Loucy (cell line): Measurements from ENCODE around the gene DACT2.

Experiments used
- H2AFZ ChIP-seq: fragments of 200-600 bp; sonication (generic); 2 replicates; pipeline ENCODE4 v1.6.0; 2016; ENCODE audit warnings: antibody characterized with exemption, mild to moderate bottlenecking, low read length, moderate library complexity
- H3F3A ChIP-seq: fragments of 200-600 bp; 2 replicates; pipeline ENCODE4 v1.6.0; 2016; ENCODE audit warnings: antibody characterized with exemption, low read depth, mild to moderate bottlenecking
- H3K27me3 ChIP-seq: fragments of 200-600 bp; sonication (generic); 2 replicates; pipeline ENCODE4 v1.6.1; 2014; ENCODE audit warnings: low read length, mild to moderate bottlenecking; ENCODE audit not compliant: insufficient read depth, poor library complexity, severe bottlenecking
- H3K36me3 ChIP-seq: fragments of 200-600 bp; sonication (generic); 2 replicates; pipeline ENCODE4 v1.6.1; 2016; ENCODE audit warnings: low read length; ENCODE audit not compliant: insufficient read depth
- H3K4me1 ChIP-seq: fragments of 200-600 bp; sonication (generic); 2 replicates; pipeline ENCODE4 v1.5.1; 2014; ENCODE audit warnings: low read length, mild to moderate bottlenecking; ENCODE audit not compliant: insufficient read depth, poor library complexity, severe bottlenecking
- H3K4me2 ChIP-seq: fragments of 200-600 bp; sonication (generic); 2 replicates; pipeline ENCODE4 v1.6.0; 2014; ENCODE audit warnings: antibody characterized with exemption, low read length, low read depth, mild to moderate bottlenecking; ENCODE audit not compliant: poor library complexity, severe bottlenecking
- H3K4me3 ChIP-seq: fragments of 200-600 bp; sonication (generic); 2 replicates; pipeline ENCODE4 v1.5.1; 2014; ENCODE audit warnings: low read length, mild to moderate bottlenecking, mixed read lengths; ENCODE audit not compliant: poor library complexity, severe bottlenecking
- H3K79me2 ChIP-seq: fragments of 200-600 bp; sonication (generic); 2 replicates; pipeline ENCODE4 v1.6.1; 2014; ENCODE audit warnings: low read length; ENCODE audit not compliant: insufficient read depth
- H3K9ac ChIP-seq: fragments of 200-600 bp; sonication (generic); 2 replicates; pipeline ENCODE4 v1.6.0; 2014; ENCODE audit warnings: mild to moderate bottlenecking, low read depth, low read length, moderate library complexity; ENCODE audit not compliant: poor library complexity, severe bottlenecking
- H3K9me2 ChIP-seq: fragments of 200-600 bp; sonication (generic); replicated peaks from 2 replicates; pipeline ENCODE4 v1.6.1; 2016; ENCODE audit warnings: low read depth, low read length, mixed read lengths
- H3K9me3 ChIP-seq: fragments of 200-600 bp; sonication (generic); 2 replicates; pipeline ENCODE4 v1.6.1; 2014; ENCODE audit warnings: mild to moderate bottlenecking, antibody characterized with exemption, low read length, low read depth; ENCODE audit not compliant: insufficient read depth
- H4K20me1 ChIP-seq: fragments of 200-600 bp; sonication (generic); 2 replicates; pipeline ENCODE4 v1.6.0; 2014; ENCODE audit warnings: antibody characterized with exemption, low read length, mild to moderate bottlenecking; ENCODE audit not compliant: insufficient read depth, poor library complexity, severe bottlenecking
- EZH2phosphoT487 ChIP-seq: fragments of 200-600 bp; IDR thresholded peaks from 2 replicates; pipeline ENCODE4 v1.6.1; 2018; ENCODE audit warnings: antibody characterized with exemption, mild to moderate bottlenecking, moderate library complexity, borderline replicate concordance
- TF ChIP-seq, protein P1 (sequence below): fragments of 200-600 bp; sonication (generic); conservative IDR thresholded peaks from 2 replicates; pipeline ENCODE4 v1.5.1; 2014; ENCODE audit warnings: mild to moderate bottlenecking, antibody characterized with exemption, low read length

DACT2 gene

DNA sequence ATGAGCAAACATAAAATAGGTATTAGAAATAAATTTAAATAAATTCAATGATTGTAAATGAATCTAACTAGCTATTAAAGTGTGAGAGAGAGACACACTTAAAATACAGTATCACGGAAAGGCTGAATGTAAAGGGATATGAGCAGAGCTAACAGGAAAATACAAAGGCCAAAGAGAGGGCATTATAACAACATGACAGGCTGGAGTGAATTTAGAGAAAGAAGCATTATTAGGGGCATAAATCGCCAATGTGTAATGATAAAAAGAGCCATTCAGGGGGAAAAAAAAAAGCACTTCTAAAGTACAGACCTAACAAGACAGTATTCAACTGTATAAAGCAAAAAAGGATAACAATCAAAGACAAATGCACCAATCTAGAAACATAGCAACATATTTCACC lies 28.1 kb downstream of the DACT2 start:
- Histone ChIP-seq H3K4me2 (no peak overlapping the region), H3K9me3 (peaks cover 11% of the 10 kb centered on the region; the same call in 1 of the 2 replicates), H3F3A (no peaks in the 10 kb centered on the region), H3K27me3 (no peaks in the 10 kb centered on the region), H4K20me1 (no peaks in the 10 kb centered on the region), H3K36me3 (no peaks in the 10 kb centered on the region), H3K9ac (no peak overlapping the region), H3K4me3 (no peak overlapping the region), H3K79me2 (no peaks in the 10 kb centered on the region), H3K9me2 (no peaks in the 10 kb centered on the region), H2AFZ (no peak overlapping the region), H3K4me1 (no peaks in the 10 kb centered on the region)
- TF ChIP-seq, protein P1, sequence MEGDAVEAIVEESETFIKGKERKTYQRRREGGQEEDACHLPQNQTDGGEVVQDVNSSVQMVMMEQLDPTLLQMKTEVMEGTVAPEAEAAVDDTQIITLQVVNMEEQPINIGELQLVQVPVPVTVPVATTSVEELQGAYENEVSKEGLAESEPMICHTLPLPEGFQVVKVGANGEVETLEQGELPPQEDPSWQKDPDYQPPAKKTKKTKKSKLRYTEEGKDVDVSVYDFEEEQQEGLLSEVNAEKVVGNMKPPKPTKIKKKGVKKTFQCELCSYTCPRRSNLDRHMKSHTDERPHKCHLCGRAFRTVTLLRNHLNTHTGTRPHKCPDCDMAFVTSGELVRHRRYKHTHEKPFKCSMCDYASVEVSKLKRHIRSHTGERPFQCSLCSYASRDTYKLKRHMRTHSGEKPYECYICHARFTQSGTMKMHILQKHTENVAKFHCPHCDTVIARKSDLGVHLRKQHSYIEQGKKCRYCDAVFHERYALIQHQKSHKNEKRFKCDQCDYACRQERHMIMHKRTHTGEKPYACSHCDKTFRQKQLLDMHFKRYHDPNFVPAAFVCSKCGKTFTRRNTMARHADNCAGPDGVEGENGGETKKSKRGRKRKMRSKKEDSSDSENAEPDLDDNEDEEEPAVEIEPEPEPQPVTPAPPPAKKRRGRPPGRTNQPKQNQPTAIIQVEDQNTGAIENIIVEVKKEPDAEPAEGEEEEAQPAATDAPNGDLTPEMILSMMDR: no peak
- no peak for TF ChIP-seq EZH2phosphoT487

- Histone ChIP-seq H3K27me3 (no peaks in the 10 kb centered on the region), H4K20me1 (no peaks in the 10 kb centered on the region), H3K4me3 (no peak overlapping the region), H3K9me3 (peaks cover 9% of the 10 kb centered on the region; the same call in 1 of the 2 replicates), H3K36me3 (no peaks in the 10 kb centered on the region), H3K4me2 (no peak overlapping the region), H3K9ac (no peak overlapping the region), H3K79me2 (no peaks in the 10 kb centered on the region), H3F3A (no peaks in the 10 kb centered on the region), H3K9me2 (no peaks in the 10 kb centered on the region), H3K4me1 (no peaks in the 10 kb centered on the region), H2AFZ (no peak overlapping the region)
- no peak for TF ChIP-seq EZH2phosphoT487
- TF ChIP-seq, protein P1: no peak
Observed at GRCh38 chr6:168290095-168290494, 29.5 kb downstream of the DACT2 start.

DNA sequence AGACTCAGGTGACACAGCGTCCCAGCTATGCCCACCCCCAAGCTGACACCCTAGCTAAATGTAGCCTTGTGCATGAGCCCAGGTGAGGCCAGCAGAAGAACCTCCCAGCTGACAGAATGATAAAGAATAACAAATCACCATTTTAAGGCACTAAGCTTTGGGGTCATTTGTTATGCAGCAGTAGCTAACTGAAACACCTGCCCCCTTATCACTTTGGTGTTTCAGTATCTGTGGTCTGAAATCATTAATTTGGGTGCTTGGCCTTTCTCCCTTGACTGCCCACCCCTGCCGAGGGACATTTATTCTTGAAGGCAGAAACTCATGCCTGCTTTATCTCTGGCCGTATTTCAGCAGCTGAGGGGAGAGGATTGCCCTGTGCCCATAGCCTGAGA lies 30.0 kb downstream of the DACT2 start:
- no peaks in the 10 kb centered on the region for H3F3A ChIP-seq
- H3K79me2 ChIP-seq: no peaks in the 10 kb centered on the region
- no peaks in the 10 kb centered on the region for H4K20me1 ChIP-seq
- no peaks in the 10 kb centered on the region for H3K4me1 ChIP-seq
- H3K27me3 ChIP-seq: no peaks in the 10 kb centered on the region
- H3K4me3 ChIP-seq: no peak overlapping the region
- peaks cover 8% of the 10 kb centered on the region; the same call in 1 of the 2 replicates for H3K9me3 ChIP-seq
- H3K36me3 ChIP-seq: no peaks in the 10 kb centered on the region
- TF ChIP-seq EZH2phosphoT487: no peak
- TF ChIP-seq, protein P1: no peak
- H2AFZ ChIP-seq: no peak overlapping the region
- H3K9me2 ChIP-seq: no peaks in the 10 kb centered on the region
- no peak overlapping the region for H3K4me2 ChIP-seq
- no peak overlapping the region for H3K9ac ChIP-seq
